ENCODE results near the gene MYRIP. TPM values are rescaled to one million over a fixed set of nuclear protein-coding genes. Genes with fewer than 3 reads are reported as not detected.

Gene MYRIP
- total RNA-seq, 1 donor from 2014 or later, result 0.53 TPM

DNA sequence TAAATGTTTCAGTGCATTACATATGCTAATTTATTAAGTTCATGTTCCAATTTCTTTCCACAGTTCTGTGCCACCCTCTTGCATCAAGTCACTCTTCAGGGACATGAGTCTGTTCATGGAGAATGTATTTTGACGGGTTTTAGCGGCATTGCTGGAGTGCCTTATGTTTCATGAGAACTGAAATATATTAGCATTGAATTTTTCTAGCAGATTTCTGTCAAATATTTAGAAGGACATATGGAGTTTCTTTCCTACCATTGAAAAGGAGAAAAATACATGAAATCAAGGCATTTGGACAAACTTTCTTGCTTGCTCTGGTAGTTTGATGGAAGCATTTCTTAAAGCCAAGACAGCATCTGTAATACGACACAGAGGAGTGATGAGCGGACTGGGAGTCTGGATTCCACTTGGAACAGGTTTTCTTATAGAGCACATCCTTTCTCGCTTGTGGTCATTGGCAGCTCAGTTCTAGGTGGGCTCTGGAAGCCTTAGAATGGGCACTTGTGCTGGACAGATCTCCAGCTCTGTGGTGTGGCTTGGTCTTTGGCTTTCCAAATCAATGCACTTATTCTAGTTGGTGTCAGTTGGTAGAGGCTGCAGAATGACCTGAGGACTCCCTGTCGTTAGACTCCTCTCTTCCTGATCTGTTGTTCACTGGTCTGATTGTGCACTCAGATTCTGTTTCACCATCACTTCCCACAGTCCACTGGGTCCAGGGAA, 415.5 kb downstream of the MYRIP start:
- H3K9me3 Mint-ChIP-seq, result no peaks in the 10 kb centered on the region
- H3K36me3 Mint-ChIP-seq, result no peaks in the 10 kb centered on the region
- H3K4me1 Mint-ChIP-seq (ENCODE audit: unreplicated experiment), result no peaks in the 10 kb centered on the region
- H3K27me3 Mint-ChIP-seq, result peaks cover 19% of the 10 kb centered on the region
- H3K4me3 Mint-ChIP-seq, result no peak overlapping the region
- DNase-seq (ENCODE audit: extremely low spot score, unreplicated experiment), result no peak
- no peak overlapping the region for H3K27ac Mint-ChIP-seq
- TF ChIP-seq, protein P1, sequence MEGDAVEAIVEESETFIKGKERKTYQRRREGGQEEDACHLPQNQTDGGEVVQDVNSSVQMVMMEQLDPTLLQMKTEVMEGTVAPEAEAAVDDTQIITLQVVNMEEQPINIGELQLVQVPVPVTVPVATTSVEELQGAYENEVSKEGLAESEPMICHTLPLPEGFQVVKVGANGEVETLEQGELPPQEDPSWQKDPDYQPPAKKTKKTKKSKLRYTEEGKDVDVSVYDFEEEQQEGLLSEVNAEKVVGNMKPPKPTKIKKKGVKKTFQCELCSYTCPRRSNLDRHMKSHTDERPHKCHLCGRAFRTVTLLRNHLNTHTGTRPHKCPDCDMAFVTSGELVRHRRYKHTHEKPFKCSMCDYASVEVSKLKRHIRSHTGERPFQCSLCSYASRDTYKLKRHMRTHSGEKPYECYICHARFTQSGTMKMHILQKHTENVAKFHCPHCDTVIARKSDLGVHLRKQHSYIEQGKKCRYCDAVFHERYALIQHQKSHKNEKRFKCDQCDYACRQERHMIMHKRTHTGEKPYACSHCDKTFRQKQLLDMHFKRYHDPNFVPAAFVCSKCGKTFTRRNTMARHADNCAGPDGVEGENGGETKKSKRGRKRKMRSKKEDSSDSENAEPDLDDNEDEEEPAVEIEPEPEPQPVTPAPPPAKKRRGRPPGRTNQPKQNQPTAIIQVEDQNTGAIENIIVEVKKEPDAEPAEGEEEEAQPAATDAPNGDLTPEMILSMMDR (conservative IDR thresholded peaks at IDR 0.05), result no peak

DNA sequence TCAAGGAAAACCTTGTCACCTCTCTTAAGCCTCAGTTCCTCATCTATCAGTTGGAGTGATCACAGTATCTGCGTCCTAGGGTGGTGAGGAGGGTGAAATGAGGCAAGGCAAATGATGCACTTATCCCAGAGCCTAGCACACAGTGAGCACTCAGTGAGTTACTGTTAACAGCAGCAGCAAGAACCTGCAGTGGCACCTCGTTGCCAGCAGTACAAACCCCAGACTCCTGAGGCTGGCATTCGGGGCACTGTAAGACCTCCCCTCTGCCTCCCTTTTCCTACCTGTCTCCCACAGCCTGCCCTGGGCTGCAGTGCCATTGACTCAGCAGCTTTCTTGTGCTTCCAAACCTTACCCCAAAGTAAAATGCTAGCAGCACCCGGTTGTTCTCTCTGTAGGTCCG, 417.2 kb downstream of the MYRIP start:
- H3K36me3 Mint-ChIP-seq, result no peaks in the 10 kb centered on the region
- H3K27me3 Mint-ChIP-seq, result peaks cover 19% of the 10 kb centered on the region
- H3K4me3 Mint-ChIP-seq, result no peak overlapping the region
- TF ChIP-seq, protein P1 (conservative IDR thresholded peaks at IDR 0.05), result no peak
- H3K27ac Mint-ChIP-seq, result no peak overlapping the region
- no peak for DNase-seq (ENCODE audit: extremely low spot score, unreplicated experiment)
- no peaks in the 10 kb centered on the region for H3K4me1 Mint-ChIP-seq (ENCODE audit: unreplicated experiment)
- H3K9me3 Mint-ChIP-seq, result no peaks in the 10 kb centered on the region

DNA sequence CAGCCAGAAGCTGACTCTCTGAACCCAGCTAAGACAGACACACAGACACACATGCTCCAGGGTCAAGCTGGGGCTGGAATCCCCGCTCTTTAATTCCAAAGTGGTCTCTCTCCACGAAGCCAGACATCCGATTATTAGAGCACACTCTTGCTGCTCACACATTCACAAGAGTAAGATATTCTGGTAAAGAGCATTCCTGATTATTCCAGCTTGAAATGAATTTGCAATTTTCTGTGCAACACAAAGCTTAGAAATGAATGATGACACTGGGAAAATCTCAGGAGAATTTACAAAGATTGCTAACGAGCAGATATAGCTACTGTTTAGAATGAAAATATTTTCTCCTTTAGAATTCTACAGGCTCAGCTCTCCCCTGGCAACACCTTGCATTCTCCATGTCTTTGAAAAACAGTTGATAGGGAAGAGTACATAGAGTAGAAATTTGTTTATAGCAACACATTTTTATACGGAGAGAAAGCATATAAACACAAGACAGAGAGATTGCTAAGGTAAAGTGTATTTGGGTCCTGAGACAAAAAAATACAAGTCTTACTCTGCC, 419.5 kb downstream of the MYRIP start:
- Mint-ChIP-seq H3K4me1 (ENCODE audit: unreplicated experiment) (no peaks in the 10 kb centered on the region), H3K36me3 (no peaks in the 10 kb centered on the region)

DNA sequence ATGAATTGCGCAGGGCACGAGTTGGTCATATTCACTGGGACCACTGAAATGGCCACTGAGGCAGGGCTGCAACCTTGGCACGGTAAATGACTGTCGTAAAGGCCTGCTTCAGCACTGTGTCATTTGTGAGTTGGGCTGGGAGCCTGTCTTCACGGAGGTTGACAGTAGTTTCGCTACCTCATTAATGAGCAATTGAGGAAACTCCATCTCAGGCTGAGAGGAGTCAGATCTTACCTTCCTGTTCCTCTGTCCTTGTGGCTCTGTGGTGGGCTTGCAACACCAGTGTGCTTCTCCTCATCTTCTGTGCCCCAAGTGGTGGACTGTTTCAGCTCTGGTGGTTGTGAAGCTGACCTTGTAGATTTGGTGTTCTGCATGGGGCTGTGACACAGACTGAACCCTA, 420.0 kb downstream of the MYRIP start:
- H3K4me3 Mint-ChIP-seq, result no peak overlapping the region
- DNase-seq (ENCODE audit: extremely low spot score, unreplicated experiment), result no peak
- no peak overlapping the region for H3K27ac Mint-ChIP-seq
- H3K4me1 Mint-ChIP-seq (ENCODE audit: unreplicated experiment), result no peaks in the 10 kb centered on the region
- H3K27me3 Mint-ChIP-seq, result peaks cover 26% of the 10 kb centered on the region
- no peaks in the 10 kb centered on the region for H3K9me3 Mint-ChIP-seq
- H3K36me3 Mint-ChIP-seq, result no peaks in the 10 kb centered on the region
- TF ChIP-seq, protein P1 (conservative IDR thresholded peaks at IDR 0.05), result no peak

More for the DNA sequence above, 419.5 kb downstream of the MYRIP start:
- TF ChIP-seq, protein P1 (conservative IDR thresholded peaks at IDR 0.05), result no peak
- Mint-ChIP-seq H3K27ac (no peak overlapping the region), H3K9me3 (no peaks in the 10 kb centered on the region), H3K4me3 (no peak overlapping the region), H3K27me3 (peaks cover 21% of the 10 kb centered on the region)
- no peak for DNase-seq (ENCODE audit: extremely low spot score, unreplicated experiment)

DNA sequence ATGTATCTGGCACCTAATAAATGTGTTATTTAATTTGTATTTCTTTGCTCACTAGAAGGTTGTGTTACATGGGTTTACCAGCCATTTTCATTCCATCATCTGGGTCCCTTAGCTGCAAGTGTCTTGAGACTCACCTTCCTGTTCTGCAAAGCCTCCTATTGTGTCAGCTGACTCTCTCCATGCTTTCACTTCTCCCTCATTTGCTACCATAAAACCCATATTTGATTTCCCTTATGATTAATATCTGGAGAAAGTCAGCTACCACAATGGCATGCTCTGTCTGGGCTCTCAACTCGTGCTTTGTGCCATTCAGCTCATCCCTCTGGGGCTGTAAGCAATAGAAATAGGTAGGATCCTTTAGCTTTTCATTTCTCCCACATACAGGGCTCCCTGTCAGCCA, 420.6 kb downstream of the MYRIP start:
- Mint-ChIP-seq H3K27me3 (peaks cover 28% of the 10 kb centered on the region), H3K27ac (no peak overlapping the region), H3K9me3 (no peaks in the 10 kb centered on the region), H3K4me1 (ENCODE audit: unreplicated experiment) (no peaks in the 10 kb centered on the region), H3K36me3 (no peaks in the 10 kb centered on the region), H3K4me3 (no peak overlapping the region)
- DNase-seq (ENCODE audit: extremely low spot score, unreplicated experiment), result no peak
- TF ChIP-seq, protein P1 (conservative IDR thresholded peaks at IDR 0.05), result no peak

Data from type B pancreatic cell (in vitro differentiated cells).